ENCODE results near the gene GTF3C6. TPM values are rescaled to one million over a fixed set of nuclear protein-coding genes. Genes with fewer than 3 reads are reported as not detected.

Gene GTF3C6
- total and polyA plus RNA-seq, 2 of the 13 experiments (the other 11 are each of a cell fraction or from before 2014, with no cell fraction given), result 21.6 to 160 TPM

- ATAC-seq (peak; percentile 34; the same call in 1 of the 3 replicates), FAIRE-seq (no peak), DNase-seq (ENCODE audit: low spot score) (no peak)
- no peak overlapping the region for H3K27ac ChIP-seq (ENCODE audit: extremely low read length, insufficient read depth, low read length)
- H3K36me3 ChIP-seq (replicated peaks in 1 of 2; ENCODE audit: control insufficient read depth in 1 of 2, insufficient read depth in 2 of 2, low read length in 2 of 2), result no peaks in the 10 kb centered on the region
- no peaks in the 10 kb centered on the region for H3K9me3 ChIP-seq (ENCODE audit: low read length)
- intact Hi-C loops (cut with micrococcal nuclease; ENCODE audit: unreplicated experiment), result no loop called here
- no peak overlapping the region for H3K9ac ChIP-seq (ENCODE audit: insufficient read depth, low read depth, low read length)
- H4K20me1 ChIP-seq (ENCODE audit: insufficient read depth, low read length), result no peaks in the 10 kb centered on the region
- TF ChIP-seq CC2D1A (CRISPR knock-in tag; IDR thresholded peaks at IDR 0.05), result no peak
- 0 out of 2 replicates have a peak, but pooled peaks have one; percentile 23 for TF ChIP-seq ZBTB34 (CRISPR knock-in tag; IDR thresholded peaks at IDR 0.05)
- no peak for TF ChIP-seq ZNF639 (CRISPR knock-in tag; conservative IDR thresholded peaks at IDR 0.05)
- peak; percentile 88 for TF ChIP-seq ZBTB37 (CRISPR knock-in tag; IDR thresholded peaks at IDR 0.05)
- TF ChIP-seq HNF4A (CRISPR knock-in tag; IDR thresholded peaks at IDR 0.05), result peak; percentile 26; the same call in 1 of the 2 replicates
- peaks cover 8% of the 10 kb centered on the region for H3K79me2 ChIP-seq (ENCODE audit: insufficient read depth, low read length)
- WGBS (ENCODE audit: low lambda C conversion rate), result 58% methylated on average over 1 of the region's 1 CpG
- ChIA-PET POLR2A (interaction anchor here (1.0 to 1.5 kb wide), 2 partner anchors 18 to 102 kb away, joined by 4 read pairs; partner anchors contain the start of genes AMD1 and GTF3C6), CTCF (ENCODE audit: low intra/inter-chr PET ratio, low total read pairs) (no interaction called here)
- H3K27me3 ChIP-seq (ENCODE audit: control insufficient read depth in 1 of 2, insufficient read depth in 2 of 2, low read length in 2 of 2), result no peaks in the 10 kb centered on the region; a peak in 1 of 5 replicates
- in situ Hi-C loops (cut with HindIII; ENCODE audit: extremely low pct_ligation_motif_present, low pct_unique_long_range_greater_than_20kb), result loop anchor here (25.0 kb wide), 1 partner anchor 289 kb away; no protein-coding TSS in a partner anchor
- H3K4me1 ChIP-seq (ENCODE audit: insufficient read depth, low read length), result peaks cover 31% of the 10 kb centered on the region
- H3K4me3 ChIP-seq (replicated peaks in 1 of 3; ENCODE audit: insufficient read depth in 1 of 3, low read depth in 2 of 3, low read length in 3 of 3), result no peak overlapping the region
- no peak overlapping the region for H2AFZ ChIP-seq (ENCODE audit: low read length)
- H3K4me2 ChIP-seq (ENCODE audit: low read depth, low read length), result no peak overlapping the region
- BruUV-seq (replicated peaks), result no TSS peak
Measured at GRCh38 chr6:110976575-110976974, 18.1 kb downstream of the GTF3C6 start.
